ENCODE measurements around the gene SERTAD1.

The SERTAD1 gene

GRCh38 chr19:40425450-40426287 is at the start of gene SERTAD1:
Gene SERTAD1, minus strand, starts transcription at chr19:40425992. Its CDS starts 2,446 bp downstream, at chr19:40423546.
- peak; percentile 100 for DNase-seq (ENCODE audit: low read depth)
- H3K4me3 ChIP-seq (ENCODE audit: low read depth, low read length): peak within 1 kb of the TSS; percentile 80
- TF ChIP-seq CTCF (IDR thresholded peaks at IDR 0.05; ENCODE audit: insufficient read depth, low read depth, low read length, missing control alignments): peak; percentile 73

GRCh38 chr19:40474737-40475136 is 48.9 kb upstream of the SERTAD1 start:
- H3K4me3 ChIP-seq (ENCODE audit: low read depth, low read length): no peak overlapping the region
- no peak for DNase-seq (ENCODE audit: low read depth)
- TF ChIP-seq CTCF (IDR thresholded peaks at IDR 0.05; ENCODE audit: insufficient read depth, low read depth, low read length, missing control alignments): no peak

- no peak for DNase-seq (ENCODE audit: low read depth)
- H3K4me3 ChIP-seq (ENCODE audit: low read depth, low read length): no peak overlapping the region
- no peak for TF ChIP-seq CTCF (IDR thresholded peaks at IDR 0.05; ENCODE audit: insufficient read depth, low read depth, low read length, missing control alignments)
Measured at GRCh38 chr19:40472516-40472915, 46.7 kb upstream of the SERTAD1 start.

GRCh38 chr19:40471111-40471510 is 45.3 kb upstream of the SERTAD1 start:
- TF ChIP-seq CTCF (IDR thresholded peaks at IDR 0.05; ENCODE audit: insufficient read depth, low read depth, low read length, missing control alignments): no peak
- DNase-seq (ENCODE audit: low read depth): no peak
- H3K4me3 ChIP-seq (ENCODE audit: low read depth, low read length): no peak overlapping the region

- H3K4me3 ChIP-seq (ENCODE audit: low read depth, low read length): no peak overlapping the region
- no peak for DNase-seq (ENCODE audit: low read depth)
- no peak for TF ChIP-seq CTCF (IDR thresholded peaks at IDR 0.05; ENCODE audit: insufficient read depth, low read depth, low read length, missing control alignments)
Measured at GRCh38 chr19:40469011-40469410, 43.2 kb upstream of the SERTAD1 start.

- H3K4me3 ChIP-seq (ENCODE audit: low read depth, low read length): peak within 1 kb of the TSS; percentile 55
- no peak for TF ChIP-seq CTCF (IDR thresholded peaks at IDR 0.05; ENCODE audit: insufficient read depth, low read depth, low read length, missing control alignments)
- DNase-seq (ENCODE audit: low read depth): no peak
Measured at GRCh38 chr19:40466985-40467734, 41.4 kb upstream of the SERTAD1 start, which contains the start of gene SPTBN4. Gene SPTBN4, plus strand, starts transcription at chr19:40467001. Its CDS starts 5,621 bp downstream, at chr19:40472622.

All from GM12865 (cell line).